Stimulated activated CD4-positive, alpha-beta T cell treated with anti-CD3 and anti-CD28 coated beads, Interleukin-15, amount 100 ng/mL, for 48 hours (primary cell): ENCODE measurements around the gene NFE2L1.
A peak's percentile ranks its signal among the peaks of the same experiment; 100 is the strongest.
"Not testable (repeated sequence)": the region's sequence is repeated elsewhere in the genome, so short reads cannot be mapped to it uniquely, and the experiment has no call there.

Source experiments
- DNase-seq, 2 donors: peaks; one replicate each; pipeline ENCODE4 v3.0.0-alpha.2; 2020; ENCODE audit warnings: low read depth in 2 of 2

NFE2L1 gene

DNA sequence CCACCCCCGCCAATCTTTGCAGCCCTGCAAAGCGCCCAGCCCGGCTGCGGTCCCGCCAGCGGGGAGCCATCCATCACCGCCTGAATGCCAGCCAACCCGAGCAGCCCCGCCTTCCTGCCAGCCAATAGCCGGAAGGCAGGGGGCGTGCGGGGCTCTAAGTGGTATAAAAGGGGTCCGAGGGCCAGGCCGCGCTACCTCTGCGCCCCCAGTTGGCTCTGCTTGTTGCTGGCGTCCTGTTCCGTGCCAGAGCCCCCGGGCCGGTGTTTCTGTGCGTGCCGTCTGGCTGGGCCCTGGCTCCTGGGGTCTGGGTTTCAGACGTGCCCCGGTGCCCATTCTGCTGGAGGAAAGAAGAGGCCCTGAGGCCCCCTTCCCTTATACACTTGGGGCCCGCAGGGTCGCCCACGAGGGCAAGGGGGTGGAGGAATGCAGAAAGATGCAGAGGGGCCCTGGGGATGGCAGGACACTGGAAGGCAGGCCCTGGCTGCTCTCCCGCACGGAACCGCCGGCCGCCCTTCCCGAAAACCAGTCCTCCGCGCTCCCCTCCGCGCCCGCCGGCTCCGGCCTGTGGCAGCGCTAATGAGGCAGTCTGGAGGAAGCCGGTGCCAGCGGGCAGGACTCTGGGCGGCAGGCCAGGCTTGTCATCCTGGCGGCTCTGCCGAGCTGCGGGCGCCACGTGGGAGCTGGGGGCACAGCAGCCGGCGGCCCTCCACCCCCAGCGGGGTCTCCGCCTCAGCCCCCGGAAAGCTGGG is 24.6 kb upstream of the NFE2L1 start:
- DNase-seq, result no peak

DNA sequence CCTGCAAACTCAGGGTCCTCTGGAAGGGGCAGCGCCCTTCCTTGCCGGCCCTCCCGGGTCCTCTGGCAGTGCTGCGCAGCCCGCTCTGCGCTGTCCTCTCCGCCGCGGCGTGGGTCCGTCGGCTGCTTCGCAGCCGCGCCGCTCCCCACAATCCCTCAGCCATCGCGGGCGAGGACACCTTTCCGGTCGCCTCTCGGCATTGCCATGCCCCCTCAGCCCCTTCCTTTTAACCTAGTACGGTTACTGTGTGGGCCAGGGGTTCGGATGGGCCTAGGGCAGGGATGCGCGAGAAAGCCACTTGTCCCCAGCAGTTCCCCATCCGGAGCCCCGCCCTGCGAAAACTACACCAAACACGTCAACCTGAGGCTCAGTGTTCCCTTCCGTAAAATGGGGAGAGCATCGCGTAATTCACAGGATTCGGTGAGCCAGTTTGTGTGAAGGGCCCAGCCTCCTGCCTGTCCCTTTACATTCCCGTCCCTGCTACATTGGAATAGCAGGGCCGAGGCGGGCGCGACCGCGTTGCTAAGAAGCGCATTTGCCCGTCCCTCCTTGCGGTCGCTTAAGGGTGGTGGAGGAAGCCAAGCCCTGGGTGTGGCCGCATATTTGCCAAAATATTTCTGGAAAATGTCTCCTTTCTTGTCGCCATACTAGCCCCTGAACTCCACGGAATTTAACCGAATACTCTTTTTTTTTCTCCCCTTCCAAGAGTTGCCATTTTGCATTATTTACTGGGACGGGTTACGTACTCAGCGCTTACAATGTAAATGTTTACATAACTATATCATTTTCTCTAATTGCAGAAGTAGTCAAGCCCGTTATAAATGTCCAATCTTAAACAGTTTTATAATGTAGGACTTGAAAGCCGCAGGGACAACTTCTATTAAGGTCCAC is 23.8 kb upstream of the NFE2L1 start:
- DNase-seq, result no peak

DNA sequence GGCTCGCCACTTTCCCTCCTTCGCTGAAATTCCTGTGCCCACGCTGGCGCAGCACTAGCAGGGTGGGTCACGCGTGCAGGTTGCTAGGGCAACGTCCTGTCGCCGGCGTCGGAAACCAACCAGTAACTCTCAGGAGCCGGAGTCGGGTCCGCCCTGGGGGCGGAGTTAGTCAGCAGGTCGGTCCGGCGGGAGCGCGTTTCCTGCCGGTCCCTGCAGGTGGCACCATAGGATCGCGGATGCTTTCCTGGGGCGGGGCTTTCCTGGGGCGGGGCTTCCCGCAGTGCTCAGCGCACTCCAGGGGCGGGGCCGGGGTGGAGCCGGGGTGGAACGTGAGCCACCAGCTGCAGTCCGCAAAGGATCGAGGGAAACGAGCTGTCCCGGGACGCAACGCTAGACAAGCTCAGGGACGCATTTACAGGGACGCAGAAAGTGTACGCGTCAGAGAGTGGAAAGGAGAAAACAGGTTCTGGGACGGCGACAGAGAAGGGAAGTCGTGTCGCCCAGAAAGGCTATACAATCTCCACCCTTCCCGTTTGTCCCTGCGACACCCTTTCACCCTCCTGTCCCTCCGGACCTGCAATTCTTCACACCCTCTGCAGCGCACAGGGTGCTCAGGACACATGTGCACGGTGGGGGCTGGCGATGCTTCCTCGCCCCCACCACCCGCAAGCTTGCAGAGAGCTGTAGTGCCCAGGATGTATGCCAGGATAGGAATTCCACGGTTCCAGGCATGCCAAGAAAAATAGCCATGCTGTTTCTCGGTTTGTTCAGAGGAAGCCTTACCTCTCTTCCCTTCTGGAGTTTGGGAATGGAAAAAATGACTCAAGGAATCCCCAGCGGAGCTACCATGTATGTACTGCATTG is 22.9 kb upstream of the NFE2L1 start:
- peak; percentile 95 to 97 for DNase-seq

DNA sequence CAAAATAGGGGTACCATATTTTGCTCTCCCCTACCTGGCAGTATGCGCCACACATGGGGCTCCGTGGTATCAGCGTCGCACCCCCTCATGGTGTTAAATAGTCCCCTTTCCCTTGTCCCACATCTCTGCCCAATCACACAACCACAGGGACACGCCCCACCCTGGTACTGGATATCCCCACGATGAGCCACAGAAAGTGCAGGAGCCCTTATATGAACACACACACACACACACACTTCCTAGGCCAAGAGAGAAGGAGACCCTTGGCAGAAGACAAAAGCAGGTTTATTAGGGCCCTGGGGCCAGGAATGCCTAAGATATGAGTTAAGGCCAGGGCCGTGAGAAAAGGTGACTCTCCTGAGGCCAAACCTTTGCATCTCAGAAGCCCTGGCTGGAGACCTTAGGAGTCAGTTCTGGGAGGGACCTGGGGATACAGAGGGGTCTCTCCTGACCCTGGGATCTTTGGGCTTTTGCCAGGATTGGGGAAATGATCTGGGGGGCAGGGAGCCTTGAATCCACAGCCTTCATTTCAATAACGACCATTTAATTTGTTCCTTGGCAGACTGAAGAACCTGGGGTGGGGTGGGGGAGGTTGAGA is 22.2 kb upstream of the NFE2L1 start:
- DNase-seq, result no peak

DNA sequence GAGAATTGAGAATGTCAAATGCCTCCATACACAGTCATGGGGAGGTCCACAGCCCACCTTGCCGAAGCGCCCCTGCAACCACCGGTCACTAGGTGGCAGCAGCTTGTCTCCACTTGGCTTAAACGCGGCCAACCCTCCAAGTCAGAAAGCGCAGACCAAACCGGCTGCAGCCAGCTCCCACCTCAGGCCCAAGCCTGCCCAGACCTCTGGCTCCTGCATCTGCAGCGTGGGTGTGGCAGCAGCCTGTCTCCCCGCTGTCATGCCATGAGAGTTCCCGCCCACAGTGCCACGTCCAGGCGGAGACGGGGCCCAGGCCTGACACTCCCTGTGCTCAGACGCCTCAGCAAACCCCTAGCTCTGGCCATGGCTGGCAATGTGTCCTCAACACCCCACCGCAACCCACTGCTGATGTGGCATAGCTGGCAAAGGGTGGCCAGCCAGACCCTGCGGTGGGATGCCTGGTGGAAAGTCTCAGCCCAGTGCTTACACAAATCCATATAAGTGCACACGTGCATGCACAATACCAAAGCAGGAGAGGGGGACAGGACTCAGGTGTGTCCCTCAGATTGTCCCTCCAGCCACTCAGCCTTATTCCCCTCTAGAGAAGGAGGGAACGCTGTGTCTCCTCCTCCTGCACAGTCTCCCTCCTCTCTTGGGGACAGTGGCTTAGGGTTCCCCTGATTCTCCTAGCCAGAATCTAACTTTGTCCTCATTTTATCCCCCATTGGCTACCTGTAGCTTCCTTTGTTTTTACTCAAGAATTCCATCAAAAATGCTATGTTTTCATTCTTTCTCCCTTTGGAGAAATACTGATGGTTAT is 21.4 kb upstream of the NFE2L1 start:
- peak in 1 of 2 donors; percentile 65 for DNase-seq

DNA sequence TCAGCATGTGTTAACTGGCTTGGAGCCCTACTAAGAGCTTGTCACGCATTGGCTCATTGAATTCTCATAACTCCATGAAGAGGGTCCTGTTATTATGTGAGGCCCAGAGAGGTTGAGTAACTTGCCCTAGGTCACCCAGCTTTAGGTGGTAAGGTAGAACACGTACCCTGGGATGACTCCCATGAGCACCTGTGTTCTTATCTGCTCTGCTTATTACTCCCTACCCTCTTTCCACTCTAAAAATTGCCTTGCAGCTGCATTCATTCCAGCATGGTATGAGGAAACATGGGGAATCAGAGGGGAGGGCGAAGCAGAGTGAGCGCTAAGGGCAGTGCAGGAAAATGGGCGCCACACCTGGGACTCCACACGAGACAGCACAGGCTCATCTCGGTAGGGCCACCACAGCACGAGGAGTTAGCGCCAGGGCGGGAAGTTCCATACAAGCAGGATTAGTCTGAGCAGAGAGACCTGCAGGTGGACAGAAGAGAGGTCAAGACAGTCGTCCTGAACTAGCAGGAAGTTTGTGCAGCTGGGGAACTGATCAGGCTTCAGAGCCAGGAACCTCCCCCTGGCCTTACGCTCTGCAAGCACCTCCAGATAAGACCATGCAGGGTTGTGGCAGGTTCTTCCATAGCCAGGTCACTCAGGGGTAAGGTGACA is 20.7 kb upstream of the NFE2L1 start:
- no peak for DNase-seq

DNA sequence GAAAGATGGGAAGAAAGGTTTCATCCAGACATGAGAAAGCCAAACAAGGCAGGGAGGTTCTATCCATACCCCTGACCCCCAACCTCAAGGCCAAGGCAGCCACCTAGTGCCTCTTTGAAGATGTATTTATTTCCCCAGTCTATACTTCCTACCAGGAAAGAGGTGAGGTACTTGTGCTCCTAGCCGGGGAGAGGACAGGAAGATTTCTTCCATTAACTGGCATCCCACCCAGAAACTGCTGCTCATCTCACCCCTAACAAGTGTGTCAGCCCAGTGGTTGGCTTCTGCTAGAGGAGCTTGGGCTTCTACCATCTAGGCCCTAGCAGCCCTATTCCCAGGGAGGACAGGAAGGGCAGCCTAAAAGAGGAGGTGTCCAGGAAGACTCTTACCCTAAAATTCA is 19.4 kb upstream of the NFE2L1 start:
- no peak for DNase-seq

DNA sequence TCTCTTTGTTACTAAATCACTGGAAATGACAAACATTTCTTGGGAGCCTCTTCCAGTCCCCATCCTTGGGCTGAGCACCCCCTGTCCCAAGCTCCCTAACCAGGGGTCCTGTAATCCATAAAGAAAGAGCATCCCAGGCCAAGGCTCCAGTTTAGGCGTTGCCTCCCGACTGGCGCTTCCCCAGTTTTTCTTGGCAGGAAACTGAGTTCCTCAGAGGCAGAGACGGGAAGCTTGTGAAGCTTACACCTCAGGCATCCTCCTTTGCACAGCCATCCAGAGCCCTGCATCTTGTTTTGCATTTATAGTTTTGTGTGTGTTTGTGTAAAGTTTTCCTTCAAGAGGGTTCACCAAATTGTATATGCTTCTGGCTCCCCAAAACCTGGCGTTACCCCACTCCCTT is 17.6 kb upstream of the NFE2L1 start:
- no peak for DNase-seq

DNA sequence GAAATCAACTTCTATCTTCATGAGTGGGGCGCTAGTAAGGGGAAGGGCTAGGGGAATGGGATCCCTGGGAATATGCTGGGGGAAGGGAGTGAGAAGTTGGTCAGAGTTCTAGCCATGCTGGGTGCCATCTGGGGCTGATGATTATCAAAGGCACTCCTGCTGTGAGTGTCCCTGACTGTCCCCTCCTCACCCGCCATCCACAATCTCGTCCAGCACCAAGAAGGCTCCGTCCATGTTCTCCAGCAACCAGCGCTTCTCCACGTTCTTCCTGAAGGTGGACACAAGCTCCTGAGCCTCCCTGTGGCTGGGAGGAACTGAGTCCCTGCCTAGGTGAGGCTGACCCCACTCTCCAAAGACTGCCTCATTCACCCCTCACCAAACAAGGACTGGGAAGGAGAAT is 16.2 kb upstream of the NFE2L1 start:
- no peak for DNase-seq

DNA sequence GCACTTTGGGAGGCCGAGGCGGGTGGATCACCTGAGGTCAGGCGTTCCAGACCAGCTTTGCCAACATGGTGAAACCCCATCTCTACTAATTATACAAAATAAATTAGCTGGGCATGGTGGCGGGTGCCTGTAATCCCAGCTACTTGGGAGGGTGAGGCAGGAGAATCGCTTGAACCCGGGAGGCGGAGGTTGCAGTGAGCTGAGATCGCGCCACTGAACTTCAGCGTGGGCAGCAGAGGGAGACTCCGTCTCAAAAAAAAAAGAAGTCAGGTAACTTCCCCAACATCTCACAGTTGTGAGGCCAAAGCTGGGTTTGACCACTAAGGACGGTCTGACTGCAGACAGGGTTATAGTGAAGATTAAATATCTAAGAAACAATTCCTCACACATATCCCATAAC is 13.4 kb upstream of the NFE2L1 start:
- DNase-seq, result not testable (repeated sequence)

DNA sequence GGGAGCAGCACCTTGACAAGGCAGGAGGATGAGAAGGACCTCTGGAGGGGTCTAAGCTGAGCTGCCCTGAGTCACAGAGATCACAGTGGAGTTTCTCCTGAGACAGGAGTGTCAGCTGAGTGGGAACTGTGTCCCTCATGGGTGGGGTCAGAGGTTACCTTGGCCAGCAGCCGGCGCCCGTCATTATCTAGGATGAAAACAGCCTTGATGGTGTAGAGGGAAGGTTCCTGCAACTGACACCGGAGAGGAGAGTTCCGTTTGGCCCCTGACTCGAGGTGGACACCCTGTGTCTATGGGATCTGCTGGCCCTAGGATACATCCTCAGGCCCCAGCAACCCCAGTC is 11.5 kb upstream of the NFE2L1 start:
- DNase-seq, result no peak

DNA sequence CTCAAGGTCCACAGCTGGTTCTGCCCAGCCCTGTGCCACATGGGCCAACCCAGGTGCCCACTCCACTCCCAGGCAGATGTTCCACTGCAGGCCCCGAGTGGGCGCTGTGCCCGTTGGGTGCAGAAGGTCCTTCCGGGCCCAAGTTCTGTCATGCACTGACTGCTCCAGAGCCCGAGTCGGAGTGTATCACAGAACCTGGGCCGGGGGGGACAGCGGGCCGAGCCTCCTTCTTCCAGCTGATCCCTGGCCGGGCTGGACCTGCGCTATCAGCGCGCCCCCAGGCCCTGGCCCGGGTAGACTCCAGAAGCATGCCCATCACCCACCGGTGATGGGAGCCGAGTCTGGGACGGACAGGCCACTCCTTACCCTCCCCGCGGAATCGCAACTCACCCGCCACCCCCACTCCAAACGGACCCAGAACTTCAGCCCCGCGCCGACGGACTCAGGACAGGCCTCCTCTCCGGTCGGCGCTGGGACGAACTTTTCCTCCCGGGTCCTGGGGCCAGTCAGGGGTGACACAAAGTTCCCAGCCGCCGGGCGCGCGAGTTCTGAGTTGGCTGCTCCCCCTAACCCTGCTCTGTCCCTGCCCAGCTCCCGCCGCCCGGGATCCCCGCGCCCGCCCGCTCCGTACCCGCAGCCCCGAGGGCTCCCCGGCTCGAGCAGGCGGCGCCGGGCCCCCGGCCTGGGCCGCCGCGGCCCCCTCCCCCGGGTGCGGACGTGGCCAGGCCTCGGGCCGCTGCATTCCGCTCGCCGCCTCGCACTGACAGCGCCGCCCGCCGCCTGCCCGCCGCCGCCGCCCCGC is 10.9 kb upstream of the NFE2L1 start, which contains the start of gene COPZ2:
Gene COPZ2, minus strand, starts transcription at position 762 of the 802 bp plus-strand sequence. Its CDS starts 20 bp downstream, at position 742.
- peak in 1 of 2 donors; percentile 49 for DNase-seq

DNA sequence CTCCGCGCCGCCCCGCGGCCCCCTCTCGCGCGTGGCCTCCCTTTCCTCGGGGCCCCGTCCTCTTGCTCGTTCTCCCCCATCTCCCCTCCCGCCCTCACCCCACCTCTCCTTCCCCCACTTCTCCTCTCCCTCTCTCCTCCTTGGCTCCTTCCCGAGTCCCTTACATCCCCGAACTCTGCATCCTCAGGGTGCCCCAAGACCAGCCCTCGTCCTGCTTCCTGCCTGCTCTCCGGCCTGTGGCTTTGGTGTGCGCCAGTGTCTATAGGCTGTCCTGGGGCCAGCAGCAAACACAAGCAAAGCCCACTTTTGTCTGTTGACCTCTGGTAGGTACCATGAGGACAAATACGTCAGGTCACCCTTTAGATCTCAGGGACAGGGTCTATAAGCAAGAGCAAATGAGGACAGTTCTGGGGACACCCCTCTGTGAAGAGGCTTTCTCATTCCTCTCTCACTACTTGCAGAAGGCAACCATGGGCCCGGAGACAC is 10.3 kb upstream of the NFE2L1 start:
- no peak for DNase-seq

DNA sequence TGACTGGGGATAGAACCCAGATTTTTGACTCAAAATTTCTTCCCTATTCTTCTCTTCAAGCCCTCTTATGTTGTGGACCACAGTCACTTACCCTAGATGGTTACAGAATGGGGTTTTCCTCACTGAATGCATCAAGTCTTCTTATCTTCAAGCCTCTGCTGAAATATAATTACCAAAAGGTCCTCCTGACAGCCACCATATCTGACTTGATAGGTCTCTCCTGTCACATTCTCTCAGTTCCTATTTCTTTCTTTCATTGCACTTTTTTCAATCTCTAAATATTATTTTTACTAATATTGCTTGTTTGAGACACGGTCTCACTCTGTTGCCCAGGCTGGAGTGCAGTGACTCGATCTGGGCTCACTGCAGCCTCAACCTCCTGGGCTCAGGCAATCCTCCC is 9.5 kb upstream of the NFE2L1 start:
- no peak for DNase-seq

DNA sequence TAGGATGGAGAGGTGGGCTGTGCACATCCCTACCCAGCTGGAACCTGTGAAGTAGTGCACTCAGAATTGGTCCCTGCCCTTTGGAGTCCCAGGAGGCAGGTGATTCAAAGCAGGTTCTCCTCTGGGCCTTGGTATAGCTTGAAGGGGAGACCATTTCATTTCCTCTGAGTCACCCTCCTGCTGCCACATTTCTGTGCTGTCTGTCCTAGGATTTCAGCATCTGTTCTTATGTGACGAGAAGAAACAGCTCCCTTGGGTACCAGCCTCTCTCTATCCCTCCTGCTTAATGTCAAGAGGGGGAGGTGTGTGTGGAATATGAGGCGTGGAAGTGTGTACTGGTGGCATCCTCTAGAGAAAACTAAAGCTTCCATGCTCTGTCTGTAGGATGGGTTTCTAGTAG is 5.0 kb upstream of the NFE2L1 start:
- no peak for DNase-seq

DNA sequence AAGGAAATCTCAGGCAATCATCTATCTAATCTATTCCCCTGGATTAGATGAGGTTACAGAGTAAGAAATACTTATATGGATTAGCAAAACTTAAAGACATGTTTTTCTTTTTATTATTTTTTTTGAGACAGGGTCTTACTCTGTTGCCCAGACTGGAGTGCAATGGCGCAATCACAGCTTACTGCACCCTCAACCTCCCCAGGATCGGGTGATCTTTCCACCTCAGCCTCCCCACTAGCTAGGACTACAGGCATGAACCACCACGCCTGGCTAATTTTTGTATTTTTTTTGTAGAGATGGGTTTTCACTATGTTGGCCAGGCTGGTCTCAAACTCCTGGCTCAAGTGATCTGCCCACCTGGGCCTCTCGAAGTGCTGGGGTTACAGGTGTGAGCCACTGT is 3.3 kb upstream of the NFE2L1 start:
- DNase-seq, result no peak

DNA sequence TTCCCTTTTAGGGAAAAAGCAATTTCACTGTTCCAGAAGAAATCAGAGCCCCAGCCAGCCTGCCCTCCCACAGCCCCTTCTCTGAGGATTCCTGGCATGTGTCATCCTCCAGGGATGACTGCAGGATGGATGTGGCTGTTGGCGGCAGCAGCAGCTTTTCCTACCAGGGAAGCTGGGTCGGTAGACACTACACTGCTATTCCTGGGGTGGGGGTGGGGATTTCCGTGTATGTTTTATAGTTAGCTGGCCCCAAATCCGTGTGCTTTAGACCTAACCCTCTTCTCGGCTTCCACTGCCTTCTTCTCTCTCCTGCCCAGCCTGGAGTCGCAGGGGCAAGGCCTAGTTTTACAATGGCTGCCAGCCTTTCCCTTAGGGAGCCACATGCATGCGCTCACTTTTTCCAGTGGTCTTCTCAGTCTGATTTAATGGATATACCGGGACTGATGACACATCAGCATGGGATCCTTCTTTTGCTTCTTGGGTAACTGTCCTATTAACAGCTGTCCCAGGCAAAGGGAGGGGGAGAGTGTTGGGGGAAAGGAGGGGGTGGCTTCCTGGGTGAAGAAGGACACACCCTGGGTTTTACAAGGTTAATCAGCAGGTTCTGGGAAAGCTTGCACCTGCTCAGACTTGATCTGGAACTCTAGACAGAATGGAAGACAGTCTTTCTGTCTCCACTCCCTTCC is 2.7 kb upstream of the NFE2L1 start:
- no peak for DNase-seq

DNA sequence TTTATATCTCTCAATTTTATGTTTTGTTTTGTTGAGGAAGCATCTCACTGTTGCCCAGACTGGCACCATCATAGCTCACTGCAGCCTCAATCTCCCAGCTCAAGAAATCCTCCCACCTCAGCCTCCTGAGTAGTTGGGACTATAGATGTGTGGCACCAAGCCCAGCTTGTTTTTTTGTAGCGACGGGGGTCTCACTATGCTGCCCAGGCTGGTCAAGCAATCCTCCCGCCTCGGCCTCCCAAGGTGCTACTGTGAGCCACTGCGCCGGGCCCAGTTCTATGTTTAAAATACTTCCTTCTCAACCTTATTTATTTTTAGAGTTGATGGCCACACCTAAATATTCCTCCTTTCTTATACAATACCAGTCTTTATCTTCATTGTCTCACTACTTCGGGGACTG is 1.9 kb upstream of the NFE2L1 start:
- DNase-seq, result no peak
